ENCODE data around the gene CSNK1D.

Gene CSNK1D

DNA sequence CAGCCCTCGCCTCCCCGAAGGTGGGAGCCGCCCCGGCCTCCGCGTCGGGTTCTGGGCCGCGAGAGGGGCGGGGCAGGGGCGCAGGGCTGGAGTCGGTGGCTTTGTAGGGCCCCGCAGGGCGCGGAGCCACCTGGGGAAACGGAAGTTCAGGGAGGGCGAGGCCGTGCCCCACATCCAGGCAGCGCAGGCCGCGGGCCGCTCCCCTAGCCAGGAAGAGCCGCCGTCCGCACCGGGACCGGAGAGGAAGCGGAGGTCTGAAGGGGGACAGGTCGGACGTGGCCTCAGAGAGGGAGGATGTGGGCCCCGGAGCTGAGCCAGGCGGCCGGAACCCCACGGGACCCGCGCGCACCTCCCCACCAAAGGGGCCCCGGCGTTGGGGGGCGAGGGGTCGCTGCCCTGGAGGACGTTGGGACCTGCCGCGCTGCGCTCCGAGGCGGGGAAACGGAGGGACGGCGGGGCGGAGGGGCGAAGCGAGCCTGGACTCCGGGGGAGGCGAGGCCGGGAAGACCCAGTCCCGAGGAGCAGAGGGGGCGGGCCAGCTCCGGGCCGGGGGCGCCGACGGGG lies 45.1 kb downstream of the CSNK1D start:
- Histone ChIP-seq H3K27ac (peak overlapping the region; percentile 40 to 92), H3K4me3 (peak overlapping the region; percentile 90)
- no peak for DNase-seq (ENCODE audit: low spot score)
- TF ChIP-seq, protein P1, sequence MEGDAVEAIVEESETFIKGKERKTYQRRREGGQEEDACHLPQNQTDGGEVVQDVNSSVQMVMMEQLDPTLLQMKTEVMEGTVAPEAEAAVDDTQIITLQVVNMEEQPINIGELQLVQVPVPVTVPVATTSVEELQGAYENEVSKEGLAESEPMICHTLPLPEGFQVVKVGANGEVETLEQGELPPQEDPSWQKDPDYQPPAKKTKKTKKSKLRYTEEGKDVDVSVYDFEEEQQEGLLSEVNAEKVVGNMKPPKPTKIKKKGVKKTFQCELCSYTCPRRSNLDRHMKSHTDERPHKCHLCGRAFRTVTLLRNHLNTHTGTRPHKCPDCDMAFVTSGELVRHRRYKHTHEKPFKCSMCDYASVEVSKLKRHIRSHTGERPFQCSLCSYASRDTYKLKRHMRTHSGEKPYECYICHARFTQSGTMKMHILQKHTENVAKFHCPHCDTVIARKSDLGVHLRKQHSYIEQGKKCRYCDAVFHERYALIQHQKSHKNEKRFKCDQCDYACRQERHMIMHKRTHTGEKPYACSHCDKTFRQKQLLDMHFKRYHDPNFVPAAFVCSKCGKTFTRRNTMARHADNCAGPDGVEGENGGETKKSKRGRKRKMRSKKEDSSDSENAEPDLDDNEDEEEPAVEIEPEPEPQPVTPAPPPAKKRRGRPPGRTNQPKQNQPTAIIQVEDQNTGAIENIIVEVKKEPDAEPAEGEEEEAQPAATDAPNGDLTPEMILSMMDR (IDR thresholded peaks at IDR 0.05), result no peak

- Histone ChIP-seq H3K27ac (peak overlapping the region; percentile 40 to 92), H3K4me3 (peak overlapping the region; percentile 90)
- TF ChIP-seq, protein P1 (IDR thresholded peaks at IDR 0.05), result no peak
- DNase-seq (ENCODE audit: low spot score), result no peak
Measured at GRCh38 chr17:82227629-82228277, 45.7 kb downstream of the CSNK1D start.

DNA sequence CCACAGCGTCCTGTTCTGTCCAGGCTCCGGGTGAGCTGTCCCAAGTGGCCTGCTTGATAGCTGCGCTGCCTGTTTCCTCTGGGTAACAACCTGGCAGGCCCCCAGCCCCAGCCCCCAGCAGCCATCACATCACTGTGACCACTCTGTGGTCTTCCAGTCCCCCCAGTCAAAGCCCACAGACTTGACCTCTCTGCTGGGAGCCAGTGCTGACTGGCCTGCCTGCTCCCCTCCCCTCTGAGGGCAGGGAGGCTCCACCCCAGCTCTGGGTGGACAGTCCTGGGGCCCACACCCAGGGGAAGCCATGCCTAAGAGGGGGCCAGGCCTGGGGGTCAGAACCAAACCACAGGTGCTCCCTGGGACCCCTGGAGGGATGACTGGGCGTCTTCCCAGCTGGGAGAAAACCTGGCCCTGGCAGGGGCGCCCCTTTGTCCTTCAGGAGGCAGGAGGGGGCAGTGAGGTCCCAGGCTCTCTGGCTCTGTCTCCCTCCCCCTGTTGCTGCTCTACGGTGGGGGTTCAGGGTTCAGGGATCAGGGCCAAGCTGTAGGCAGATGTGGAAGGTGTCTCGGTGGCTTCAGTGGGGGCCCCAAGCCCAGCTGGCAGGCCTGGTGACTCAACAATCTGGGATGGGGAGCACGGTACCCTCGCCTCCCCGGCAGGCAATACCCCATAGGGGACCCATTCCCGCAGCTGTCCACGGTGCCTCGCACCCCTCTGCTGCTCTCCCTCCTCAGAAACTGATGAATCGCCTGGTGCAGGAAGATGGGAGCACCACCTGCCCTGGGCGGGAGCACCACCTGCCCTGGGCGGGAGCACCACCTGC lies 46.5 kb downstream of the CSNK1D start:
- no peak overlapping the region for H3K4me3 ChIP-seq
- no peak overlapping the region for H3K27ac ChIP-seq
- TF ChIP-seq, protein P1 (IDR thresholded peaks at IDR 0.05), result no peak
- DNase-seq (ENCODE audit: low spot score), result no peak

GRCh38 chr17:82226146-82226808 lies 47.2 kb downstream of the CSNK1D start:
- DNase-seq (ENCODE audit: low spot score), result peak; percentile 69
- H3K27ac ChIP-seq, result no peak overlapping the region
- H3K4me3 ChIP-seq, result no peak overlapping the region
- TF ChIP-seq, protein P1 (IDR thresholded peaks at IDR 0.05), result no peak

GRCh38 chr17:82225368-82226029 lies 48.0 kb downstream of the CSNK1D start:
- H3K27ac ChIP-seq, result no peak overlapping the region
- DNase-seq (ENCODE audit: low spot score), result peak; percentile 71
- TF ChIP-seq, protein P1 (IDR thresholded peaks at IDR 0.05), result no peak
- no peak overlapping the region for H3K4me3 ChIP-seq

DNA sequence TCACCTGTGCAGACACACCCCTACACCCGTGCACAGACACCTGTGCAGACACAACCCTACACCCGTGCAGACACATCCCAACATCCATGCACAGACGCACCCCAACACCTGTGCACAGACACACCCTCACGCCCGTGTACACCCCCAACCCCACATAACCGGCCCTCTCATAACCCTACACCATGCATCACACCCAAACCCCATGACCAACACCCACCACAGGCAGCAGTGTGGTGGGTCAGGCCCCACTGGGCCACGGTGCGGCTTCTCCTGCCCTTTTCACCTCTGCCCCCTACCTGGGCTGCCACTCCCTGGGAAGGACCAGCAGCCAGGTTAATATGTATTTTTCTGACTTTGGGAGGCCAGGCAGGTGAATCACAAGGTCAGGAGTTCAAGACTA lies 48.8 kb downstream of the CSNK1D start:
- DNase-seq (ENCODE audit: low spot score), result no peak
- TF ChIP-seq, protein P1 (IDR thresholded peaks at IDR 0.05), result no peak
- H3K27ac ChIP-seq, result no peak overlapping the region
- no peak overlapping the region for H3K4me3 ChIP-seq

Measured in coronary artery (tissue), 2 donors.